Measurements from ENCODE around the gene ATP8A2.

The ATP8A2 gene

DNA sequence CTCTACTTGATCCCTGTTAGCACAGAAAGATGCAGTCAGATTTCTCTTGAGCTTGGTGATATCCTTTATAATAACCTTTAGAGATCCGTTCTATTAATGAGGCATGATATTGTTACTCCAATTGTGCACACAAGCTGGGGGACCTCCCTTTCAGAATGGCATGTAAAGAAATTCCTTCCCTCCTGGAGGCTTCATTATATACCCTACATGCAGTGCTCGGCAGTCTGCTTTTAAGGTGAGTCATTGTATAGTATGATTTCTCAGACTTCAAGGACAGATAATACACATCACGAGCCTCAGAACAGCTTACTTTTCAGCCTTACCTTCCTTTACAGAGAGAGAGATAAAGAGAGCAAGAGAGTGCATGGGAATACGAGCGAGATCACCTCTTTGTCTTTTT is 261.3 kb downstream of the ATP8A2 start:
- DNase-seq: no peak

DNA sequence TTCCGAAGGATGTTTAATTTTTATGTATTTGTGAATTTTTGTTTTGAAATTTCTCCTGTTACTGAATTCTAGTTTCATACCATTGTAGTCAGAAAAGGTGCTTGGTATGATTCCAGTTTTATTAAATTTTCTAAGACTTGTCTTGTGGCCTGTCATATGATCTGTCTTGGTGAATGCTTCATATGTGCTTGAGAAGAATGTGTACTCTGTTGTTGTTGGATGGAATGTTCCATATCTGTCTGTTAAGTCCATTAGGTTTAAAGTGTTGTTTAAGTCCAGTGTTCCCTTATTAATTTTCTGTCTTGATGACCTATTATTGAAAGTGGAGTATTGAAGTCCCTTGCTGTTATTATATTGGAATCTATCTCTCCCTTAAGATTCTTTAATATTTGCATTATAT is 273.9 kb downstream of the ATP8A2 start:
- no peak for DNase-seq

DNA sequence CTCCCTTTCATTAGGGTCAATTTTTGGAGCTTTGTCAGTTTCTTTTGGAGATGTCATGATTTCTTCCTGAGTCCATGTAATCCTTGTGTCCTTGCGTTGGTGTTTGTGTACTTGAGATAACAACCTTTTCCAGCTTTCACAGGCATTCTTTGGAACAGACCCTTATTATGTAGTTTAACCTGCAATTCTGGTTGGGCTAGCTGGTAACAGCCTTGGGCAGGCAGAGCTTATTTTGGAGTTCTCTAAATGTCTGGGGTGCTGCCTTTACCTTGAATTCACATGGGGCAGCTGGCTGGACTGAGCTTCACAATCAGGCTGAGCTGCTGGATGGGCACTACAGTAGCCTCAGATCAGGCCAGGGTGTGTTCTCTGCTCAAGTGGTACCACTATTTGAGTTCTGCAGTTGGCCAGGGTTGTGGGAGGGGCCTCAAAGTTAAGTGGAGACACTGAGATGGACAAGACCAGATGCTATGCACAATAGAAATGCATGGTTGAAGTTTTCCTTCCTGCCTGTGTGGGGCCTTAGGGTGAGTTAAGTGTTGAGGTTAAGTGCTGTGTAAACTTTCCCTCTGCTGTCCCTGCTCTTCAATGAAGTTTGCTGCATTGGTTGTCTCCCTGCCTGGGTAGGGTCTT is 277.3 kb downstream of the ATP8A2 start:
- no peak for DNase-seq

DNA sequence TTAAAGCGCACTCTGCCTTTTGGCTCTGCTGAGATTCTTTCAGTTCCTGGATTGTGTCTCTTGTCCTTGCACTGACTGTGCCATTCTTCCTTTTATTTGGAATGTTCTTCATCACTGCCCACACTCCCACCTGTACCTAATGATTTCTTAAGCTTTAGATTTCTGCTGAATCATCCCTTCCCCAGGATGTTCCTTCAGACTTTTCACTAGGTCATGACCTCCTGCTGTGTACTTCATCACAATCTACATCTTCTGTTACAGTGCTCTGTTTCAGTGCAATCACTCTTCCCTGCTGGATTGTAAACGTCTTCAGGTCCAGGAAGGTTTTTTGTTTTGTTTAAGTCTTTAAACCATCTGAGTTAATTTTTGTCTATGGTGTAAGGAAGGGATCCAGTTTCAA is 281.0 kb downstream of the ATP8A2 start:
- DNase-seq: no peak

DNA sequence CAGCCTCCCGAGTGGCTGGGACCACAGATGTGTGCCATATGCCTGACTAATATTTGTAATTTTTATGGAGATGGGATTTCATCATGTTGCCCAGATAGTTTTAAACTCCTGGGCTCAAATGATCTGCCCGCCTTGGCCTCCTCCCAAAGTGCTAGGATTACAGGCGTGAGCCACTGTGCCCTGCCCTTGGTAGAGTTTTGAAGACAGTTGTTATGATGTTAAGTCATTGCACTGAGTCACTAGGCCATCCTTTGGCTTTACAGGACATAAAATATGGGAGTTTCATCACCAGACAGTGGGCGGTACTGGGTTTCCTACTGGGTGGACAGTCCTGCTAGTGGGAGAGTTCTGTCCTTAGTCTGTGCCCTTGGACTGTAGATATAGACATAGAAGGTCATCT is 282.5 kb downstream of the ATP8A2 start:
- DNase-seq: no peak

DNA sequence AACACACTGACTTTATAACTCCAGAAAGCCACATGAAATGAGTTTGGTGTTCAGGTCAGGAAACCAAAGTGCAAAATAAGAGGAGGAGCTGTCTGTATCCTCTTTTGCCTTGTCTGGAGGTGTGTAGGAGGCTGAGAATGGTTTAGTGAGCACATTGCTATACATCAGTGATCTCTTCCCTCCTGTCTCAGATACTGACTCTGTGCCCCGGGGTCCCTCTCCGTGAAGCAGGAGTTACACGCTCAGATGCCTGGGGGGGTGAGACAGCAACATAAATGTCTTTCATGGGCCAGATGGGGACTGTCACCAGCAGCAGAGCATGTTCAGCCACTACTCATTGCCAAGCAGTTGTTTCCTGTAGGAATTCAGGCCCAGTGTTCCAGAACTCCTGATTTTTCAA is 285.4 kb downstream of the ATP8A2 start:
- no peak for DNase-seq

DNA sequence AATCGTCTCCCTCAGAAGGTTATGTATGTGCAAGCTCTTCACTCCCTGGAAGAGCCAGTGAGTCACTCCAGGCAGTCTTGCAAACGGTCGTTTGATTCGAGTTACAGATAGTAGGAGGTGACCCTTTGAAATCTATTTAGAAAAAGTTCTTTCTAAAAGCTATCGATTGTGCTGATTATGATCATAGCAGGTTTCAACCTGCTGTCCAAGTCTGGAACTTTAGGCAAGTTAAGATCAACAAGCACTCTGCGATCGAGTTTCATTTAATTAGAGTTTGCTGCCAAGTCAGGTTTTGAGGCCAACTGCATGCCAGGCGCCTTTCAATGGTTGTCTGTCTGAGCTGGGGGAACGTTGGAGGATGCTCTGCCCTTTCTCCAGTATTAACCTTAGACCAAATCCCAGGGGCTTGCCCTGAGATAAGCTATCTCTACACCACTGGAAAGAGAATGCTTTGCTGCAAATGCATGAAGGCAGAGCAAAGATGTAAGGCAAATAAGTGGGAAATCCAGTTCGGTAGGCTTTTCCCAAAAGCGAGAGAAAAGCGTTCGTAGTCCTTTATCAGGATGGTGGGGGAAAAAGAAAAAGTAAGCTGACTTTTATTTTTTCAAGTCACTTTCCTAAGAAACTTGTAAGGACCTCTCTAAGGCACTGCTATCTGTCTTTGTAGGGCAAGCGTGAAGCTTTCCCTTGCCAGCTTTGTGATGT is 287.5 kb downstream of the ATP8A2 start:
- no peak for DNase-seq

DNA sequence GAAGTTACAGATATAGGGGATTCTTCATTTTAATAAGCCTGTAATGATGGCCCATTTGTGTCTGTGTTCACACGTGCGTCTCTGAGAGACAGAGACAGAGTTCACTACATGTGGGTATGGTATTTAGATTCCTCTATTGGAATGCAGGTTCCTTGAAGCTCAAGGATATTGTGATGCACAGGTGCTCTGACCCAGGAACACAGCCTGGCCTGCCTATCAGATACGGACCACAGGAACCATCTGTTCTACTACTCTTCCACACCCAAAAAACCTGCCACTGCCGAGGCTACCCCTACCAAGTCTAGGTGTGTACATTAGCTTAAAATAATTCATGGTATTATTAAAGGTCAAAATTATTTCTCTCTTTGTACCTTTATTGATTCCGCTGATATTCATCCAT is 289.2 kb downstream of the ATP8A2 start:
- DNase-seq: no peak

DNA sequence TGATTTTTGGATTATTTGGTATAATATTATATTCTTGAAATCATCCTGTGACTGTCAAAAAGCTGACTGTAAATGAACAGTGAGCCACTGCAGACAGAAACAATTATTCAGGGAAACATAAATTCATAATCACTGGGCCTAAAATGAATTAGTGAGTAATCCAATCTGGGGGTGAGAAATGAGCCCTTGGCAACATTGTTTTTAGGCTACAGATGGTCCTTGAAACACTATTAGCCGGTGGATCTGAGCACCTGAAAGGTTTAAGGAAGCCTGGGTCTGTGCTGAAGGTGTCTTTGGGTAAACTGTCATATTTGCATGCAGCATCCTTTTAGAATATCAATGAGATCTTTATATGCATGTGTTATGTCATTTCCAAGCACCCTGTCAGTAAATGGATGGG is 290.7 kb downstream of the ATP8A2 start:
- DNase-seq: no peak

DNA sequence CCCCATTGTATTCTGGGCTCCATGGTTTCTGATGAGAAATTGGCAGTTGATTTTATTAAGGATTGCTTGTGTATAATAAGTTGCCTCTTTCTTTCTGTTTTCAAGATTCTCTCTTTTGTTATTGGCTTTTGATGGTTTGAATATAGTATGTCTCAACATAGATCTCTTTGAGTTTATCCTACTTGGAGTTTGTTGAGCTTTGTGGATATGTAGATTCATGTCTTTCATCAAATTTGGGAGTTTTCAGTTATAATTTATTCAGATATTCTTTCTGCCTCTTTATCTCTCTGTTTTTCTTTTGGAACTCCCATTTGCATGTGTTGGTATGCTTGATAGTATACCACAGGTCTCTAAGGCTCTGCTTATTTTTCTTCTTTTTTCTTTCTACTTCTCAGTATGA is 296.6 kb downstream of the ATP8A2 start:
- DNase-seq: no peak

DNA sequence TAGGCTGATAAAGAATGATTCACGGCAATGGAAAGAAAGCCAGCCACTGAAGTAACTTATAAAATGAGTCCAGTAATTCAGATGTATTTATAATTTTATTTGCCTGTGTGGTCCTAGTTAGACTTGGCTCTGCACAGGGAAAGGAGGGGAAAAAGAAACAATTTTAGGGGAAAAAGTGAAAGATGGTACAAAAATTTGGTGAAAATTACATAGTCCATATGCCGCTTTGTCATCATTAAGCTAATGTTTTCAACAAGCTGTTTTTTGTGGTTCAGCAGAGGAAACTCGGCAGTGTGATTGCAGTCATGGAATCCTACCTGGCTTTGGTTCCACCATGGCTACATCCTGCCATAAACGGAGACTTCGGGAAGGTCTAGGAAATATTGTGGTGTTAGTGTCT is 301.9 kb downstream of the ATP8A2 start:
- no peak for DNase-seq

DNA sequence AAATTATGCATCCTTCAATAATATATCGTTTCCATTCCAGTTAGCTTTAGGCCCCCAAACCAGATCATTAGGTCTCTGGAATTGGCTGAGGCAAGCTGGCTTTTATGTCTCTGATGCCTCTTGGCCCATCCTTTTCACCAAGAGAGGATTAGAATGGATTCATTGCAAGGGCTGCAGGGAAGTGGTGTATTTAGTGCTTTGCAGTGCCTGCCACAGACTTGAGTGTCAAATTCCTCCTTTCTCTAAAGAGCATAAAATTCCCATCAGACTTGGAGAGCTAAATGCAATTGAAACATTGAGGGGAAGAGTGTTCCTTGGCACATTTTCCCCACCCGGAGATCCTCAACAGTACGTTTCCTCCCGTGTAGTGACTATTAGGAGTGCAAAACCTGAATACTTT is 302.6 kb downstream of the ATP8A2 start:
- no peak for DNase-seq

DNA sequence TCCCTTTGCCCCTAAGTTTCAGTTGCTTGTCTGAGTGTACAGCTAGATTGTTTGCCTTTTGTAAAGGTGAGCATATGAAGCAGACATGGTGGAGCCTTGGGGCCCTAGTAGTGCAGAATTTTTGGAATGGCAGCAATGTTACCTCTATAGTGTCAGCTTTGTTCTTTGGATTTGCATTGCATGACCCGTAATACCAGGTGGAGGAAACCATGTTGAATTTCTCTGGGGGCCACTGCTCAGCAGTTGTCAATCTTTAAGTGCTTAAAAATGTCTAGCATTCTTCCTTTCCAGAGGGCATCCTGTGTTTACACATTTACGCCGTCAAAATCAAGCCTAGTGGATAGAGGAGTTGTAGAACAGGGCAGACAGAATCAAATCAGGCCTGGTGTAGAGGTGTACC is 303.3 kb downstream of the ATP8A2 start:
- no peak for DNase-seq

DNA sequence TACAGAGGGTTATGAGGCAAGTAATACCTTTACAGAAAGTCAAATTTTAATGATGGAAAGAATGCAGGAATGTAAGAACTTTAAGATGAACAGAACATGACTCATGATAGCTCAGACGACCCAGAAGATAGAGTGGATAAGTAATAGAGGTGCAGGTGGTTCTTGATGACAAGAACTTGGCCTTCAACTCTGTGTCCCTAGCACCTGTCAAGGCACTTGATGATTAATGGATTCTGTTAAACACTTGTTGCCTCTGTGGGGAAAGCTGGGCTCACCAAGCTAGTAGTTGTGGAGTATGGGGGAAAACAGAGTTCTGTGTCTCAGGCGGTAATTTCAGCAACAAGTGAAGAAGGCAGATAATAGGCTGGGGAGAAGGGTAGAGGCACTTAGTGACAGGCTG is 306.2 kb downstream of the ATP8A2 start:
- no peak for DNase-seq

DNA sequence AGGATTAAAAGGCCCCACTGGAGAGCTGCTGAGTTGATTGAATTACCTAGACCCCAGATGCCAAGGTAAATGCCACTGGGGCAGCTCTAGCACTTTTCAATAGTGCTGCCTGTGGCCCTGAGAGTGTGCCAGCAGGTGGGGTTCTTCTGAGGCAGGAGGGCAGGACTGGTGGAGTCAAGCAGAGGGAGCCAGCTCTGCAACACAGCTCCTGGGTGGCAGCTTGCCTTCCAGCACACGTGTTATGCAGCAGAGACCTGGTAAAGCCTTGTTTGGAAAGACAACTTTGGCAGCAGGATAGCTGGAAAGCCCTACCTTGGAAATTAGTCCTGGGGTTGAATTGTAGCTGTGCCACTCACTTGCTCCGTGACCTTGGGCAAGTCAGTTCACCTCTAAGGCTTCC is 306.6 kb downstream of the ATP8A2 start:
- DNase-seq: no peak

DNA sequence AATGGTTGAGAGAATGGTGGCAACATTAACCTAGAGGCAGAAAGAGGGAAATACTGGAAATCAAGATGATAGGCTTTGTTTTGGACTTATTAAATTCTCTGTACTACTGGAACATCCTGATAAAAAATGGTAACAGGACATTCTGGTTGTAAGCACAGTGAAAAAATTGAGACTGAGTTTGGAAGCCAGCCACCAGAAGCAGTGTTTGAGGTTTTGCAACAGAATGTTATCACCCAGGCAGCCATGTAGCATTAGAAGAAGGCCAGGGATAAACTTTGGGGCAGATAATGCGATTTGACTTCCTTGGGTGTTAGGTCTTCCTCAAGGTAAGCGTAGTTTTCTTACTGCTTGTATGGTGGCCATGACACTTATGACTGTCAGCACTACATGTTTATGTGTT is 307.4 kb downstream of the ATP8A2 start:
- DNase-seq: no peak

DNA sequence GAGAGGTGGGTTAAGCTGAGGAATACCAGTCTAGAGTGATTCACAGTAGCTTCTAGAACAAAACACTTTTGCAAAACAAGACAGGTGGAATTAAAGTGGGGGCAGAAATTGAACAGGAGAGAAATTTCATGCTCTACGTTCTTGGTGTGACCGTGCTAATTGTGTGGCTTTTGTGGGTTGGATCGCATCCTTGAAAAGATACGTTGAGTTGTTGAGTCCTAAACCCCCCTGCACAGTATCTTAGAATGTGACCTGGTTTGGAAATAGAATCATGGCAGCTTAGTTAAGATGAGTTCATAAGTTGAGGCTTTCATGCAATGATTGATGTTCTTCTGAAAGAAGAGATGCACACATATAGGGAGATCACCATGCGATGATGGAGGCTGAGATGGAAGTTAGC is 308.2 kb downstream of the ATP8A2 start:
- DNase-seq: no peak

DNA sequence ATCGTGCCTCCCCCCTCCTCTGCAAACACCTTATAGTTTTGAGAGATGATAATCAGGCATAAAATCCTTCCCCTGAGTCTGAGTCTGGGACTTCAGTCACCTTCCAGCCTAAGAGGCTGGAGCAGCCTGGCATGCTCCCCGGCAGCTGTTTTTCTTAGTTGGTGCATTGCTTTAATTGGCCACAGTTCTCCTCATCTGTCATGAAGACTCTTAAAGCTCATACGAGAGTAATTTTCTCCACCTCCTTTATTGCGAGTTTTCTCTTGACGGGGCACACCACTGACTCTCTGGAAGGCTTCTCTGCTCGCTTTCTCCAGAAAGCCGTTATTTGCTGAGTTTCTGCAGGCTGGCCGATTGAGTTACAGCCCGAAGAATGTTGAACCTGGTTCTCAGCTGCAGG is 310.5 kb downstream of the ATP8A2 start:
- DNase-seq: no peak

DNA sequence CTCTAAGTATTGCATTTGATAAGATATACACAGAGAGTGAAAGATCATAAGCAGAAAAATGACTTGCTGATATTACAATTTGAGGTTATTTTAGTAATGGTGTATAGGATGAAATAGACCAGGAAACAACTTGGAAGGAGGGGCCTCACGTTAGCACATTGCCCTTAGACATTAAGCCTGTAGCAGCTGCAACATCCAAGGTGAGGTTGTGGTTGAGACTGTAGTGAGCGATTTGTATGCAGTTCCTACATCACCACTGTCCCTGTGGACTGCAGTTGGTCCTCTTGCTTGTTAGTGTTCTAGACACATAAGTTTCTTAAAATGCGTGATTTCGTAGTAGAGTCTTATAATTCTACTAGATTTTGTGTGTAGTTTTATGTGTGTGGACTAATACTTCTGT is 311.3 kb downstream of the ATP8A2 start:
- DNase-seq: no peak

DNA sequence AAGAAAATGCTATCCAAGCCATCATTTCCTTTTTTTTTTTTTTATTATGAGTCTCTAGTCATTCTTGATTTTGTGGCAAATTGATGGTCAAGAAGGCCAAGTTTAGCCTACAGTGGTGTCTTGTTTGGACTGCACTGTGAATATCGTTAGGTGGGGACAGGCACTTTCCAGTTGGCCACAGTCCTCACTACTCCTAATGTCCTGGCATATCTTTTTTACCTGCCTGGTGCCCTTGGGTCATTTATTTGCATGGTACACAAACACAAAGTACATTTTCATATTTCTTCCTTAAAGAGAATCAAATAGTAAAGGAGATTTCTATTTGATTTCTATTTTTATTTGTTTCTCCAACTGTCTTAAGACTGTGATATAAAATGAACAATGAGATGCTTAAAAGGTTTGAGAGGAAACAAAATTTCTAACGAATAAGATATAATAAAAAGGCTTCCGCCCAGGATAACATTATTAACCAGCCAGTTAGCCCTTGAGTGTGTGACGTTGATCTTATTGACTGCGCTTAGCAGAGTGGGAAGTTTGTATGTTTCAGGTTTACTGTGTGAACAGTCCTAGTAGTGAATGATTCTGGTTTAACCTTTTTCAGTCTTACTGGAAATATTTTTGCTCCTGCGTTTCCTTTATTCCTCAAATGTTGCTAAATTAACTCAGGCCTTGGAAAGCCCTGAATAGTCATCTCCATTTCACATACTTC is 312.0 kb downstream of the ATP8A2 start:
- DNase-seq: no peak

DNA sequence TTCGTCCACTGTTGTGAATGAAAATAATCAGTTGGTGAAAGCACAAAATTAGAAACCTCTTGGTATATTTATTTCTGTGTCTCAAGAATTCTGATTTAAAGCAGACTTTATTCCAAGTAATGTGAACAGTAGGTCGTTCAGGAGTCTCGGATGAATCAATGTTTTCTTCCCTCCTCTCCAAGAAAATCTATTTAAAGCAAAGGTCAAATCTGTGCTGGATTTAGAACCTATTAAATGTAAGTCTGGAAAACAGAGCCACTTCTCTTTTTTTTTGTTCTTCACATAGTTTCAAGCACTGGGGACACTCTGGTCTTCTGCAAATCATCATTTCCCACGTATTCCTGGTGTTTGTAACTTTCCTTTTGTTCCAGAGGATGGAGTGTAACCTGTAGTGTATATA is 312.7 kb downstream of the ATP8A2 start:
- DNase-seq: no peak

DNA sequence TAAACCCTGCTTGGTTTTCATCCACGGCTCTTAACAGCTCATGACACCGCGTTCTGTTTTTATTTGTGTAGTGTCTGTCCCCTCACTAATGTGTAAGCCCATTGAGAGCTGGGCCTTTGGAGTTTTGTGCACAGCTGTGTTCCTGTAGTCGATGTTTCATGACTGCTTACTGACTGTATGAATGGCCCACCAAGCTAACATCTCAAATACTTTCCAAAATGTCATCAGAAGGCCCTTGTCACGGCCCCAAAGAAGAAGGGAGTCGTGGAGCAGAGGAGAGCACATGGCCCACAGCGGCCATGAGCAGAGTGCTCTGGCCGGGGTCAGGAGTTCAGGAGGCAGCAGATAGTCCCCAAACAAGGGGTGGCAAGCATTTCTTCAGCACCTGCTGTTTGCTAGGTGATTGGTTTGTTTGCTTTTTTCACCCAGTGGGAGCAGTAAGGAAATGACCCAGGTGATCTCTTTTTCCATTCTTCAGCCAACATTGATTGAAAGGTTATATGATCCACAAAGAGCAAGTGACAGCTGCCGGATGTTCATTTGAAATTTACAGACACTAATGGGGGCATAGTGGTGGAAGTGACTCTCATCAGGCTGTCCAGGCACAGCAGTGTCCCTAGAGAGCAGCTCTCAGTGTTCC is 315.2 kb downstream of the ATP8A2 start:
- DNase-seq: no peak

DNA sequence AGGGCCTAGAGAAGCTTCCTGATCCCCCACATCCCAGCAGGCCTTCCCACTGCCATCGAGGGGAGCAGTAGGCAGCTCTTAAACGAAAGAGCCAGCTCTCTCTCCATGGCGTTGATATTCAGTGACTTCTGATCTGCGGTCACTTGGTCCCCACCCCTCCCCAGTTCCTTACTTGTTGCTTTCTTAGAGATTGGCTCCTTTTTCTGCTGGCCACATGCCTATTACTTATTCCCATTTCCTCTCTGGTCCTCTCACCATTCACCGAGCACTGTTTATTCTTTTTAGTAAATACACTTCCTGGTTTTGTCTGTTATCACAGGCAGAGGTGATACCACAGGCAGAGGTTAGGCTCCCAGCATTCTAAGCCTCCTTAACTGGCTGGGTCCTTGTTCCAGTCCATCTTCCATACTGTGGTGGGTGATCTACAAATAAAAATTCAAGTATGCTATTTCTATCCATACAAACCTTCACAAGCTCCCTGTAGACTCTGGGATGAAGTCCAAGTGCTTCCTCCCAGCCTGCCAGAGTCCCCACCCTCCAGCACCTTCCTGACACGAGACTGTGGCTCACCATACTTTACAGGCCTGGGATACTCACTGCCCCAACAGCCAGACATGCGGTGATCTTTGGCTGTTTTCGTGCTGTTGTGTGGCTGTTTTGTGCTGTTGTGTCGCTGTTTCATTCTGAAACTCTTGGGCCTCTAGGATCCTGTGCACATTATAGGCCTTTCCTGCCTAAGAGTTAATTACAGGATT is 315.9 kb downstream of the ATP8A2 start:
- DNase-seq: no peak
